ENCODE results near the gene SPATA20.

The SPATA20 gene

GRCh38 chr17:50582741-50583140 is 35.8 kb downstream of the SPATA20 start:
- TF ChIP-seq, protein P1, sequence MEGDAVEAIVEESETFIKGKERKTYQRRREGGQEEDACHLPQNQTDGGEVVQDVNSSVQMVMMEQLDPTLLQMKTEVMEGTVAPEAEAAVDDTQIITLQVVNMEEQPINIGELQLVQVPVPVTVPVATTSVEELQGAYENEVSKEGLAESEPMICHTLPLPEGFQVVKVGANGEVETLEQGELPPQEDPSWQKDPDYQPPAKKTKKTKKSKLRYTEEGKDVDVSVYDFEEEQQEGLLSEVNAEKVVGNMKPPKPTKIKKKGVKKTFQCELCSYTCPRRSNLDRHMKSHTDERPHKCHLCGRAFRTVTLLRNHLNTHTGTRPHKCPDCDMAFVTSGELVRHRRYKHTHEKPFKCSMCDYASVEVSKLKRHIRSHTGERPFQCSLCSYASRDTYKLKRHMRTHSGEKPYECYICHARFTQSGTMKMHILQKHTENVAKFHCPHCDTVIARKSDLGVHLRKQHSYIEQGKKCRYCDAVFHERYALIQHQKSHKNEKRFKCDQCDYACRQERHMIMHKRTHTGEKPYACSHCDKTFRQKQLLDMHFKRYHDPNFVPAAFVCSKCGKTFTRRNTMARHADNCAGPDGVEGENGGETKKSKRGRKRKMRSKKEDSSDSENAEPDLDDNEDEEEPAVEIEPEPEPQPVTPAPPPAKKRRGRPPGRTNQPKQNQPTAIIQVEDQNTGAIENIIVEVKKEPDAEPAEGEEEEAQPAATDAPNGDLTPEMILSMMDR (IDR thresholded peaks at IDR 0.05; ENCODE audit: low read depth, low read length), result no peak
- no peak overlapping the region for H3K4me3 ChIP-seq (replicated peaks in 1 of 2; ENCODE audit: low read depth in 2 of 2, low read length in 2 of 2)
- DNase-seq (ENCODE audit: low read depth in 2 of 2), result no peak

- TF ChIP-seq, protein P1 (IDR thresholded peaks at IDR 0.05; ENCODE audit: low read depth, low read length), result no peak
Measured at GRCh38 chr17:50583641-50584040, 36.7 kb downstream of the SPATA20 start.

GRCh38 chr17:50584116-50584515 is 37.1 kb downstream of the SPATA20 start:
- no peak overlapping the region for H3K4me3 ChIP-seq (replicated peaks in 1 of 2; ENCODE audit: low read depth in 2 of 2, low read length in 2 of 2)
- TF ChIP-seq, protein P1 (IDR thresholded peaks at IDR 0.05; ENCODE audit: low read depth, low read length), result no peak
- DNase-seq (ENCODE audit: low read depth in 2 of 2), result no peak

More at GRCh38 chr17:50583641-50584040, 36.7 kb downstream of the SPATA20 start:
- no peak overlapping the region for H3K4me3 ChIP-seq (replicated peaks in 1 of 2; ENCODE audit: low read depth in 2 of 2, low read length in 2 of 2)
- no peak for DNase-seq (ENCODE audit: low read depth in 2 of 2)

DNA sequence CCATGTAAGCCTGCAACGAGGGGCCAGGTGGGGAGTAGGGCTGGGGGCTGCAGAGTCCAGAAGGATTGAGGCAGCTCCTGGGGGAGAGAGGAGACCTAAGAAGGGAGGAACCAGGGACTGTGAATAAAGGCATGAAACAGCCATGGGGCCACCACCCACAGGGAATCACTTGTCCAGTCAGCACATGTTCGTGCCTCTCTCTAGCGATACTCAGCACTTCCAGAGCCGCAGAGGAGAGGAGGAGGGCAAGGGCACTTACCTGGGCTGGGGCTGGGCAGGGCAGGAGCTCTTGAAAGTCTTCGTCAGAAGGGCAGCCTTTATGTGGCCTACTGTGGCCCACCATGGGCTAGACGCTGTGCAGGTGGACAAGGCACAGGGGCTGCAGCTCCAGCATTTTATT is 37.8 kb downstream of the SPATA20 start:
- TF ChIP-seq, protein P1 (IDR thresholded peaks at IDR 0.05; ENCODE audit: low read depth, low read length), result no peak
- no peak overlapping the region for H3K4me3 ChIP-seq (replicated peaks in 1 of 2; ENCODE audit: low read depth in 2 of 2, low read length in 2 of 2)
- DNase-seq (ENCODE audit: low read depth in 2 of 2), result no peak

GRCh38 chr17:50585346-50585745 is 38.4 kb downstream of the SPATA20 start:
- H3K4me3 ChIP-seq (replicated peaks in 1 of 2; ENCODE audit: low read depth in 2 of 2, low read length in 2 of 2), result no peak overlapping the region
- TF ChIP-seq, protein P1 (IDR thresholded peaks at IDR 0.05; ENCODE audit: low read depth, low read length), result no peak
- no peak for DNase-seq (ENCODE audit: low read depth in 2 of 2)

DNA sequence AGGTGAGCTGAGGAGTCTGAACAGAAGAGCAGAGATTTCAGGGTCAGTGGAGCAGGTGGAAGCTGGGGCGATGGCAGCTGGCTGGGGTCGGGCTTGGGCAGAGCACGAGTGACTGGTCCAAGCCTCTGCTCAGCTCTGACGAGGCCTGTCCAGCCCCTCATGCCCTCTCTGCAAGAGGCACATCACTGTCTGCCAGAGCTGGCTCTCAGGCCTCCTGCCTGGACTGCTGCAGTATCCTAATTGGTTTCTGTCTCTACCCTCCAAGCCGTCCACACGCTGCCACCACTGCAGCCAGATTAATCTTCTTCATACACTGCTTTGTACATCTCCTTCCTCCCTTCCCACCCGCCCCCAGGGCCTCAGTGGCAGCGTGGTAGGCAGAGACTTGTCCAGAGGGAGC is 38.9 kb downstream of the SPATA20 start:
- no peak for DNase-seq (ENCODE audit: low read depth in 2 of 2)
- TF ChIP-seq, protein P1 (IDR thresholded peaks at IDR 0.05; ENCODE audit: low read depth, low read length), result no peak
- H3K4me3 ChIP-seq (replicated peaks in 1 of 2; ENCODE audit: low read depth in 2 of 2, low read length in 2 of 2), result no peak overlapping the region
